Activated CD4-positive, alpha-beta memory T cell treated with anti-CD3 and anti-CD28 coated beads for 36 hours (primary cell): Measurements from ENCODE around the gene ADGRG3. TPM values are rescaled to one million over a fixed set of nuclear protein-coding genes. Genes with fewer than 3 reads are reported as not detected.

Source experiments
- CTCF ChIA-PET: fragments of 350-600 bp; sonication (Branson Sonifier 250); formaldehyde crosslinking; loops from one replicate; lab custom pipeline; 2021; ENCODE audit warnings: antibody characterized with exemption, inconsistent platforms; lab: Charles Lee
- POLR2A ChIA-PET: fragments of 350-600 bp; sonication (Branson Sonifier 250); formaldehyde crosslinking; loops from one replicate; lab custom pipeline; 2021; ENCODE audit warnings: antibody characterized with exemption; lab: Charles Lee
- DNase-seq: peaks from one replicate; pipeline ENCODE4 v3.0.0-alpha.2; 2020
- H3K27ac Mint-ChIP-seq: one replicate; pipeline ENCODE4 v1.8.0; 2021; ENCODE audit warnings: mixed read lengths
- H3K27me3 Mint-ChIP-seq: one replicate; pipeline ENCODE4 v1.8.0; 2021; ENCODE audit warnings: mixed read lengths
- H3K36me3 Mint-ChIP-seq: one replicate; pipeline ENCODE4 v1.8.0; 2021; ENCODE audit warnings: mixed read lengths
- H3K4me1 Mint-ChIP-seq: one replicate; pipeline ENCODE4 v1.8.0; 2021; ENCODE audit warnings: low read depth, mixed read lengths
- H3K4me3 Mint-ChIP-seq: one replicate; pipeline ENCODE4 v1.8.0; 2021; ENCODE audit warnings: mild to moderate bottlenecking, mixed read lengths
- H3K9me3 Mint-ChIP-seq: one replicate; pipeline ENCODE4 v1.8.0; 2021; ENCODE audit warnings: mixed read lengths
- intact Hi-C: fragments of 100-400 bp; cut with micrococcal nuclease; formaldehyde crosslinking; loops from one replicate; pipeline ENCODE4 v1.15.1; 2023
- total RNA-seq, 2 experiments: library from RNA; stranded (reverse); gene quantifications; one replicate each; pipeline ENCODE4 v1.2.3, GENCODE V29; 2021

Gene ADGRG3
- total RNA-seq, 2 experiments from 2014 or later, result not detected

DNA sequence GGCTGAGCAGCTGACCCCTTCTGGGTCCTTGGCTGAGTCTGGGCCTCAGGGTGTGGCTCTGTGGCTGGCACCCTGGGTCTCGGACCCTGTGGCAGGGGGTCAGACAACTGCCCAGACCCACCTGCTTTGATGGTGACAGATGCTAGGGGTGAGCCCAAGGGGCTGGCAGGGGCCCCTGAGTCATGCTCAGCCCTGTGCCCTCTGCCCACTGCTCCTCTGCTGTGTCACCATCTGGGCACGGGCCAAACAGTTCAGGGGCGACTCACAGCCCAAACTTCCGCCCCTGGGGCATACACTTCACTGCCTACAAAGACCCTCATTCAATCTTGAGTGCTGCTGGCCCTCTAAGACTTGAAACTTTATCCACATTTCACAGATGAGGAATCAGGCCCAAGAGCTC is 33.9 kb upstream of the ADGRG3 start:
- DNase-seq, result no peak
- Mint-ChIP-seq H3K4me1 (peaks cover under 1% of the 10 kb centered on the region), H3K36me3 (no peaks in the 10 kb centered on the region), H3K27me3 (peaks cover 30% of the 10 kb centered on the region), H3K4me3 (no peak overlapping the region), H3K9me3 (no peaks in the 10 kb centered on the region), H3K27ac (no peak overlapping the region)
- POLR2A ChIA-PET, result no interaction called here
- intact Hi-C loops, result no loop called here
- CTCF ChIA-PET, result interaction anchor here (1.4 to 6.3 kb wide), 4 partner anchors 14 to 57 kb away, joined by 3 to 45 read pairs (median 5); no protein-coding TSS in a partner anchor

DNA sequence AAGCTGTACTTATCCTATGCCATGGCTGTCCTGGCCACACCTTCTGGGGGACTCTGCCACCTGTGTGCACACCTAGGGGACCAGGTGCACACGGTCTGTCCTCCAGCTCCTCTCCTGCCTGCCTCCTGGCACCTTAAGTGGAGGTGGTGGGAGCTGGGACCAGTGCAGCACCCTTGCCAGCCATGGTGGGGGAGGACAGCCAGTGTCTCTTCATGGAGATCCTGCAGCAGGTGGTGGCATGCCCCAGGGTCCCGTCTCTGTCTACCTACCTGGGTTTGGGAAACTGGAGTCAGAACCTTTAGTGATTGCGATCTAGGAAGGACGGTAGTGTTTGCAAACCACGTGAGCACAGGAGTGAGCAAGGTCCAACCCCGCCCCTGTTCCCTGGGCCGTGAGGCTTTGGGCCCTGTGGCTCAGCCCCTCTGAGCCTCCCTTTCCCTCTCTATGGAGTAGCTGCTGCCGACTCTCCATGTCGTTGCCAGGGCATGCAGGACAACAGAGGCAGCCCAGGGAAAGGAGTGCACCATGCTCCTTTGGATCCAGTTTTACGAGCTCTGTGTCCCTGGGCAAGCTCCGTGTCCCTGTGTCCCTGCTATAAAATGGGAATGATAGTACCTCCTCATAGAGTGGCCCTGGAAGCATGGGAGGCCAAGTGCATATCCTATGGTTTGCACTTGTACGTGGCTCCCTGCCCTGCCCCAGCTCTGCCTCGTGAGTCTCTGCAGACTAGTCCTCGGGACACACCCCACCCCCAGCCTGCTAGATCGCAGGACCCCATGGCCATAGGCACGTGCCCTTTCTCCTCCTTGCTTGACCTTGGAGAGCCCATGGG is 32.6 kb upstream of the ADGRG3 start:
- POLR2A ChIA-PET, result no interaction called here
- peaks cover 25% of the 10 kb centered on the region for H3K27me3 Mint-ChIP-seq

DNA sequence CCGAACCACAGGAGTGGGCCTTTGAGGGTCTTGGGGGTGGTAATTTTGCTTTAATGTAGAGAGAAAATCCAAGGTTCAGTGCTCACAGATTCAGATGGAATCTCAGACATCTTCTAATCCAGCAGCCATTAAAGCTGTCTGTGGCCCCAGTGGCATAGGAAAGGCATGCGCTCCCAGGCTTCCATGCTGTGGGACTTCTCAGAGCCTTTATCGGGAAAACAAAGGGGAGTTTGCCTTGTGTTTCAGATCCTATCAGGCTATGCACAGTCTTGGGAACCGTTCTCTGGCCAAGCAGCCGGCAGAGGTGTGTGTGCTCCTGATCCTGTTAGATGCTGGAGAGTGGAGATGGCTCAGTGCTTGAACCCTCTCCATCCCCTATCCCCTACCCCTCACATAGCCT is 31.9 kb upstream of the ADGRG3 start:
- no peak overlapping the region for H3K4me3 Mint-ChIP-seq
- no peaks in the 10 kb centered on the region for H3K4me1 Mint-ChIP-seq
- no peaks in the 10 kb centered on the region for H3K9me3 Mint-ChIP-seq
- H3K27me3 Mint-ChIP-seq, result peaks cover 18% of the 10 kb centered on the region
- no peak for DNase-seq
- ChIA-PET CTCF (interaction anchor here (4.4 to 6.3 kb wide), 2 partner anchors 12 to 44 kb away, joined by 15 to 45 read pairs; no protein-coding TSS in a partner anchor), POLR2A (no interaction called here)
- no peak overlapping the region for H3K27ac Mint-ChIP-seq
- intact Hi-C loops, result no loop called here
- no peaks in the 10 kb centered on the region for H3K36me3 Mint-ChIP-seq

More for the DNA sequence above, 32.6 kb upstream of the ADGRG3 start:
- CTCF ChIA-PET, result interaction anchor here (1.4 to 6.3 kb wide), 2 partner anchors 13 to 59 kb away, joined by 5 to 45 read pairs; no protein-coding TSS in a partner anchor
- Mint-ChIP-seq H3K27ac (no peak overlapping the region), H3K36me3 (no peaks in the 10 kb centered on the region), H3K4me3 (no peak overlapping the region), H3K9me3 (no peaks in the 10 kb centered on the region), H3K4me1 (no peaks in the 10 kb centered on the region)
- no peak for DNase-seq
- intact Hi-C loops, result no loop called here

DNA sequence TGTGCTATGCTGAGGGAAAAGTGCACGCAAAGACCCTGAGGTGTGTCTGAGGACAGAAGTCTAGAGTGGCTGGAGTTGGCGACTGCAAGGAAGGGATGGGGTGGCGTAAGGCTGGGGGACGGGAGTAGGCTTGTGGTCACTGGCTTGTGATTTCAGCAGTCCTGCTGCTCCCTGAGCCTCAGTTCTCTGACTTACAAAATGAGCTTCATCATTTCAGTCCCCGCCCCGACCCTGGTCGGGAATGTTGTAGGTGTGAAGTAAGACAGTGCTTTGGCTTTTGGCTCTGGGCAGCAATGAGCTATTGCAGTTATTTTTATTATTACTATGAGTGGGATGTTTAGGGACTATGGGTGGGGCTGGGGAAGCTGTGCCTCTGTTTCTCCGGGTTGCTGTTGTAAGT is 31.1 kb upstream of the ADGRG3 start:
- intact Hi-C loops, result no loop called here
- H3K4me3 Mint-ChIP-seq, result no peak overlapping the region
- DNase-seq, result no peak
- no peaks in the 10 kb centered on the region for H3K36me3 Mint-ChIP-seq
- H3K4me1 Mint-ChIP-seq, result no peaks in the 10 kb centered on the region
- ChIA-PET CTCF (interaction anchor here (4.4 to 6.3 kb wide), 2 partner anchors 12 to 45 kb away, joined by 15 to 45 read pairs; no protein-coding TSS in a partner anchor), POLR2A (no interaction called here)
- H3K27ac Mint-ChIP-seq, result no peak overlapping the region
- no peaks in the 10 kb centered on the region for H3K9me3 Mint-ChIP-seq
- peaks cover 18% of the 10 kb centered on the region for H3K27me3 Mint-ChIP-seq

GRCh38 chr16:57637424-57637823 is 30.7 kb upstream of the ADGRG3 start:
- ChIA-PET CTCF (interaction anchor here (1.2 to 6.3 kb wide), 4 partner anchors 9 to 46 kb away, joined by 3 to 45 read pairs (median 10); partner anchors contain the start of gene ADGRG1), POLR2A (no interaction called here)
- H3K27me3 Mint-ChIP-seq, result peaks cover 18% of the 10 kb centered on the region
- no peaks in the 10 kb centered on the region for H3K36me3 Mint-ChIP-seq
- no peaks in the 10 kb centered on the region for H3K9me3 Mint-ChIP-seq
- intact Hi-C loops, result no loop called here
- H3K4me1 Mint-ChIP-seq, result no peaks in the 10 kb centered on the region
- H3K27ac Mint-ChIP-seq, result no peak overlapping the region
- no peak for DNase-seq
- H3K4me3 Mint-ChIP-seq, result no peak overlapping the region

DNA sequence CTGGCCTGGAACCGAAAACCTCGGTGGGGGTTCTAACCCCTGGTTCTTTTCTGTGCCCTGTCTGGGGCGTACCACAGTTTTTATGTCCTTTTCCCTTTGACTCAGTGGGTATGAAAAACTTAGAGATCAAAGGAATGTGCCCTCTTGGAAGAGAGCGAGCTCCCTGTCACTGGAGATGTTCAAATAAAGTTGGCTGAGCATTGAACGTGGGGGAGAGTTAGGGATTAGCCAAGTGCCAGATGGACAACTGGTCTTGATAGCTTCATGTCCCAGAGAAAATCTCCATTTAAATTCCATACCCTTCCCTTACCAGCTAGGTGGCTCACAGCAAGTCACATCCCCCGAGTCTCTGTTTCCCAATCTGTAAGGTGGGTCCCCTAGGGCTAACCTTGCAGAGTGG is 30.1 kb upstream of the ADGRG3 start:
- no peaks in the 10 kb centered on the region for H3K9me3 Mint-ChIP-seq
- ChIA-PET POLR2A (no interaction called here), CTCF (interaction anchor here (1.2 to 6.3 kb wide), 4 partner anchors 10 to 46 kb away, joined by 3 to 45 read pairs (median 10); partner anchors contain the start of gene ADGRG1)
- H3K36me3 Mint-ChIP-seq, result no peaks in the 10 kb centered on the region
- no peak overlapping the region for H3K27ac Mint-ChIP-seq
- H3K4me3 Mint-ChIP-seq, result no peak overlapping the region
- intact Hi-C loops, result no loop called here
- no peaks in the 10 kb centered on the region for H3K4me1 Mint-ChIP-seq
- peaks cover 18% of the 10 kb centered on the region for H3K27me3 Mint-ChIP-seq
- DNase-seq, result no peak

GRCh38 chr16:57638381-57638780 is 29.7 kb upstream of the ADGRG3 start:
- intact Hi-C loops, result no loop called here
- H3K4me1 Mint-ChIP-seq, result no peaks in the 10 kb centered on the region
- H3K9me3 Mint-ChIP-seq, result no peaks in the 10 kb centered on the region
- H3K36me3 Mint-ChIP-seq, result no peaks in the 10 kb centered on the region
- no peak overlapping the region for H3K4me3 Mint-ChIP-seq
- POLR2A ChIA-PET, result no interaction called here
- DNase-seq, result no peak
- H3K27me3 Mint-ChIP-seq, result peaks cover 18% of the 10 kb centered on the region
- H3K27ac Mint-ChIP-seq, result no peak overlapping the region
- CTCF ChIA-PET, result interaction anchor here (1.2 to 6.3 kb wide), 4 partner anchors 10 to 47 kb away, joined by 3 to 45 read pairs (median 10); partner anchors contain the start of gene ADGRG1

DNA sequence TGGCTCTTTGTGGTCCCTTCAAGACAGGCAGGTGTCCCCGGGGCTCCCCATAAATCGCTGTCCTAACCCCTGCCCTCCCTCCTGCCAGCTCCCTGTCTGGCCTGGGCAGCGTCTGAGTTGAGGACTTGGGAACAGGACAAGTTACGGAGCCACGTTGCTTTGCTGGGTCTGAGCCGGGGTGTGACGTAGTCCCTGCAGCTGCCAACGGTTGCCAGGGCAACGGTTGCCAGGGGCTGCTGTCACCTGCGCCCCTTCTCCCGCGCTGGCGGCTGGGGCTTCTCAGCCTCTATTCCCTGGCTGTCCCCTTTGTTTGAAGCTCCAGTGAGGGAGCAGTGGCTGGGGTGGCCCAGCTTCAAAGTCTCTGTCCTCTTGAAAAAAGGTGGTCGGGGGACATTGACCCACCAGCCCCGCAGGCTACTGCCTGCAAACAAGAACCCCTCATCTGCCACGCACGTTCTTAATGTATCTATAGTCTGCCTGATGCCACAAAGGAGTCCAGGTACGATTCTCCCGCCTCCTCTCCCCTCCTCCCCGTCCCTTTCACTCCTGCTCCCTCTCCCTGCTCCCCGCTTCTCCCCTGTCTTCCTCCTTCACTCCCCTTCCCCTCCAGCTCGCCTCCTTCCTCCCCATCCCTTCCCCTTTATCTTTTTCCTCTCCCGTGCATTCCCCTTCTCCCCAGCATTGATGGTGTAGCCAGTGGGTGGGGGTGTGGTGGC is 28.8 kb upstream of the ADGRG3 start:
- POLR2A ChIA-PET, result no interaction called here
- peak; percentile 14 for DNase-seq
- Mint-ChIP-seq H3K27me3 (peaks cover 18% of the 10 kb centered on the region), H3K27ac (no peak overlapping the region), H3K36me3 (no peaks in the 10 kb centered on the region), H3K4me1 (no peaks in the 10 kb centered on the region), H3K4me3 (no peak overlapping the region), H3K9me3 (no peaks in the 10 kb centered on the region)
- intact Hi-C loops, result no loop called here
- CTCF ChIA-PET, result interaction anchor here (0.7 to 6.3 kb wide), 6 partner anchors 9 to 63 kb away, joined by 3 to 45 read pairs (median 7); no protein-coding TSS in a partner anchor

DNA sequence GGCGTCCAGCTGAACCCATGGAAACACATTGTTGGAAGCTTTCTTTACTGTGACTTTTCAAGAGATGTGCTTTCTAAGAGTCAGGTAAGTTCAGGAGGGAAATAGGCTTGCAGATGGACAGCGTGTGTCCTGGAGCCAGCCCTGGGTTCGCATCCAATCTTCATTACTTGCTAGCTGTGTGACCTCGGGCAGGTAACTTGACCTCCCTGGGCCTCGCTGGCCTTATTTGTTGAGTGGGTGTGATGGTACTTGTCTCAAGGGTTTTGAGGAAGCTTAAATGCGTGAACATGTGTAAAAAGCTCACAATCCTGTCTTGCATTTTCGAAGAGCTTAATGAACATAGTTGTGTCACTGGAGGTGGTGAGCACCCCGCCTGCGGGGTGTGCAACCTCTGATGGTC is 27.9 kb upstream of the ADGRG3 start:
- ChIA-PET POLR2A (no interaction called here), CTCF (interaction anchor here (0.8 to 6.3 kb wide), 5 partner anchors 8 to 64 kb away, joined by 4 to 45 read pairs (median 9); no protein-coding TSS in a partner anchor)
- Mint-ChIP-seq H3K4me3 (no peak overlapping the region), H3K27me3 (peaks cover 18% of the 10 kb centered on the region), H3K9me3 (no peaks in the 10 kb centered on the region), H3K27ac (no peak overlapping the region), H3K4me1 (no peaks in the 10 kb centered on the region), H3K36me3 (no peaks in the 10 kb centered on the region)
- intact Hi-C loops, result no loop called here
- DNase-seq, result no peak

DNA sequence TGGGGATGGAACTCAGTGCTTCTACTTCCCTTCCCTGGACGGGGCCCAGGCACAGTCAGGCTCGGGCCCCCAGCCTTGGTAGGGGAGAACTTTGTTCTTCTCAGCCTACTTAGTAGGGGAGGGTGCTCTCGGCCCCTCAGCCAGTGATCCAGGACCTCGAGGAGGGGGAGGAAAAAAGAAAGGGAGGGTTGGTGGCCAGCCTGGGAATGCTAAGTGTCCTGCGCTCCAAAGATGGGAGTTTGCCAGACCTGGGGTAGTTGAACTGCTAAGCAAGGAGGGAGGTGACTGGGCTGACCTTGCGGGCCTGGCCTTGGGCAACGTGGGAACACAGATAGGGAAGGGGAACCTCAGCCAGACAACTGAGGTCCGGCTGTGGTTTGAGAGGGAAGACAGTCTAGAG is 27.5 kb upstream of the ADGRG3 start:
- ChIA-PET CTCF (interaction anchor here (2.7 to 4.4 kb wide), 2 partner anchors 49 to 64 kb away, joined by 9 to 15 read pairs; no protein-coding TSS in a partner anchor), POLR2A (no interaction called here)
- Mint-ChIP-seq H3K27ac (no peak overlapping the region), H3K27me3 (peaks cover 16% of the 10 kb centered on the region), H3K36me3 (no peaks in the 10 kb centered on the region), H3K4me3 (no peak overlapping the region), H3K4me1 (no peaks in the 10 kb centered on the region), H3K9me3 (no peaks in the 10 kb centered on the region)
- intact Hi-C loops, result no loop called here
- DNase-seq, result no peak

DNA sequence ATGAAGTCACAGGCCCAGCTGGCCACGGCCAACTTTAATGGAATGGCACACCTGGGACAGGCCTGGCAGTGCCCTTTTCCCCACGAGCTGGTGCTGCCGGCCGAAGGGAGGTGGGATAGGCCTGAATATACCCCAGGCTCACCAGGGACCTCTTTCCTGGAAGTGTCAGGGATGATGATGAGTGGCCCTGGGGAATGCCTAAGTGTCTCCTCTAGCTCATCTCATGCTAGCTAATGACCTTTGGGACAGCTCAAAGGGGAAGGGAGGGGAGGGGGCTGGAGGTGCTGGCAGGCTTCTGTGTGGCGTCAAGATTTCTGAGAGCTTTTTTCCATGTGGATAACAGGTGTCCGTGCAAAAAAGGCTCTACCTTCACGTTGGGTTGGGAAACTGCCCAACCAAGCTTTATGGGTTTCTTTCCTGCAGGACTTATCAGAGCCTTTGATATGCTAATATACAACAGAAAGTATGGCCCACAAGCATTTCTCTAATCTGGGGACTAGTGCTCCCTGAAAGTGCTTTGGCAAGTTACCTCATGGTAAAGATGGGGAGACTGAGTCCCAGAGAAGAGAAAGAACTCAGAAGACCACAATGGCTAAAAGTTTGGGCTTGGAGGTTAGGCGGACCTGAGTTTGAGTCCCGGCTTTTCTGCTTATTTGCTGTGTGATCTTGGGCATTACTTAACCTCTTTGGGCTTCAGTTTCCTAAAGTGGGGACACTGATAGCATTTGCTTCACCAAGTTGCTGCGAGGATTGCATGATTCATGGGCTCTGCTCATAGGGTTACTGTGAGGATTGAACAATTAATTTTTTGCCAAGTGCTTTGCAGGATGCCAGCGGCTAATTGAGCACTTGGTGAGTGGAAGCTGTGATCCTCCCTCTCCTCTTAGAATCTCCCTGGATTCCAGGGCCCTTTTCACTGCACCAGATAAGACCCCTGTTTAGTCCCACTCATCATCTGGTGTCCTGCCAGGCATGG is 25.7 kb upstream of the ADGRG3 start:
- CTCF ChIA-PET, result interaction anchor here (0.8 to 1.0 kb wide), 2 partner anchors 7 to 52 kb away, joined by 3 to 4 read pairs; no protein-coding TSS in a partner anchor
- no peak for DNase-seq
- Mint-ChIP-seq H3K4me1 (no peaks in the 10 kb centered on the region), H3K27me3 (peaks cover 8% of the 10 kb centered on the region), H3K4me3 (no peak overlapping the region), H3K36me3 (no peaks in the 10 kb centered on the region), H3K9me3 (no peaks in the 10 kb centered on the region), H3K27ac (no peak overlapping the region)
- POLR2A ChIA-PET, result interaction anchor here (1.2 kb wide), 1 partner anchor 66 kb away, joined by 4 read pairs; no protein-coding TSS in a partner anchor
- intact Hi-C loops, result no loop called here
